ENCODE results near the gene PRM2.
A peak's percentile ranks its signal among the peaks of the same experiment; 100 is the strongest.

PRM2 gene

DNA sequence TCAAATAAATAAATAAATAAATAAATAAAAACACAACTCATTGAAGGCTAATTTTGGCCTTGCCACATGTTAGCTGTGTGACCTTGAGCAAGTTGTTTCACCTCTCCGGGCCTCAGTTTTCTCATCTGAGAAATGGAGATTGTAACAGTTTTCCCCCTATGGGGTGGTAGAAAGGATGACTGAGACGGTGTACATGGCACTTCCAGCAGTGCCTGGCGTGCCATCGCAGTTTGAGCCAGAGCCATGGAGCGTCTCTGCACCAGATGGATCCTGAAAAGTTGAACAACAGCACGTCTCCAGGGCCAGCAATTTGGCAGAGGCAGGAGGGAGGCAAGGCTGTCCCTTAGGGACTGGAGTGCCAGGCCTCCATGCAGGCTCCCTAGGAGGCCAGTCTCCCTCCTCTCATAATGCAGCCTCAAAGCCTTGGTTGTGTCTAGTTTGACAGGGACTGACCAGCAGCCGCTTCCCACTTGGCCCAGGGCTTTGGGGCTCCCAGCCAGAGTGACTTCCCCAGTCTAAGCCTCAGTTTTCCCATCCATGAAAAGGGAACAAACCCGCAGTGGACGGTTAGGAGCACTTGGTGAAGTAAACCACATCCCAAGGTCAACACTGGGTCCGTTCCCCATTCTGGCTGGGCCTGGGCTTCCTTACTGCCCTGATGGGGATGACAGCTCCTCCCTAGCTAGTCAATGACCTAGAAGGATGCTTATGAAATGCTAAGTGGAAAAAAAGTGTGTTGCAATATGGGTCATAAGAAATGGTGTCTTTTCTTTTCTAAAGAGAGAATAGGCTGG is 39.6 kb downstream of the PRM2 start:
- no peaks in the 10 kb centered on the region for H4K20me1 ChIP-seq (ENCODE audit: insufficient read depth, low read length)
- no peak overlapping the region for H3K4me3 ChIP-seq (ENCODE audit: low read depth in 1 of 2, low read length in 2 of 2)
- peaks cover 91% of the 10 kb centered on the region for H3K4me1 ChIP-seq (ENCODE audit: insufficient read depth, low read length)
- no peak overlapping the region for H3K4me2 ChIP-seq (ENCODE audit: insufficient read depth, low read length)
- H3K27me3 ChIP-seq (ENCODE audit: insufficient read depth, low read length, poor library complexity): no peaks in the 10 kb centered on the region
- H3K79me2 ChIP-seq (ENCODE audit: insufficient read depth, low read length): peaks cover 13% of the 10 kb centered on the region
- H2AFZ ChIP-seq (ENCODE audit: low read depth, low read length): no peak overlapping the region
- TF ChIP-seq EZH2 (IDR thresholded peaks at IDR 0.05; ENCODE audit: borderline replicate concordance, low read depth, low read length, severe bottlenecking): no peak
- TF ChIP-seq, protein P1, sequence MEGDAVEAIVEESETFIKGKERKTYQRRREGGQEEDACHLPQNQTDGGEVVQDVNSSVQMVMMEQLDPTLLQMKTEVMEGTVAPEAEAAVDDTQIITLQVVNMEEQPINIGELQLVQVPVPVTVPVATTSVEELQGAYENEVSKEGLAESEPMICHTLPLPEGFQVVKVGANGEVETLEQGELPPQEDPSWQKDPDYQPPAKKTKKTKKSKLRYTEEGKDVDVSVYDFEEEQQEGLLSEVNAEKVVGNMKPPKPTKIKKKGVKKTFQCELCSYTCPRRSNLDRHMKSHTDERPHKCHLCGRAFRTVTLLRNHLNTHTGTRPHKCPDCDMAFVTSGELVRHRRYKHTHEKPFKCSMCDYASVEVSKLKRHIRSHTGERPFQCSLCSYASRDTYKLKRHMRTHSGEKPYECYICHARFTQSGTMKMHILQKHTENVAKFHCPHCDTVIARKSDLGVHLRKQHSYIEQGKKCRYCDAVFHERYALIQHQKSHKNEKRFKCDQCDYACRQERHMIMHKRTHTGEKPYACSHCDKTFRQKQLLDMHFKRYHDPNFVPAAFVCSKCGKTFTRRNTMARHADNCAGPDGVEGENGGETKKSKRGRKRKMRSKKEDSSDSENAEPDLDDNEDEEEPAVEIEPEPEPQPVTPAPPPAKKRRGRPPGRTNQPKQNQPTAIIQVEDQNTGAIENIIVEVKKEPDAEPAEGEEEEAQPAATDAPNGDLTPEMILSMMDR (IDR thresholded peaks at IDR 0.05; ENCODE audit: borderline replicate concordance, extremely low read depth, low read length, poor library complexity, severe bottlenecking): no peak
- DNase-seq: no peak
- no peak for ATAC-seq (ENCODE audit: insufficient read depth, low read depth)
- no peak overlapping the region for H3K9ac ChIP-seq (ENCODE audit: low read depth, low read length)
- H3K9me3 ChIP-seq (ENCODE audit: insufficient read depth, low read length, severe bottlenecking): no peaks in the 10 kb centered on the region
- H3K27ac ChIP-seq (ENCODE audit: low read length): peak overlapping the region; percentile 76
- no peaks in the 10 kb centered on the region for H3K36me3 ChIP-seq (ENCODE audit: insufficient read depth, low read length)

DNA sequence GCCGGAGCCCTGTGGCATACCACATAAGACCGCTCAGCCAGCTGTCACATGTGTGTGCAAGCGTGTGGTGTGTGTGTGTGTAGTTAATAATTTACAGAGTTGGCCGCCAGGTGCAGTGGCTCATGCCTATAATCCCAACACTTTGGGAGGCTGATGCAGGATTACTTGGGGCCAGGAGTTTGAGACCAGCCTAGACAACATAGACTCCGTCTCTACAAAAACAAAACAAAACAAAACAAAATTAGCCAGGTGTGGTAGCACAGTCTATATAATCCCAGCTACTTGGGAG is 40.6 kb downstream of the PRM2 start:
- Histone ChIP-seq H3K27me3 (ENCODE audit: insufficient read depth, low read length, poor library complexity) (no peaks in the 10 kb centered on the region), H3K4me3 (ENCODE audit: low read depth in 1 of 2, low read length in 2 of 2) (no peak overlapping the region), H3K4me2 (ENCODE audit: insufficient read depth, low read length) (no peak overlapping the region), H3K4me1 (ENCODE audit: insufficient read depth, low read length) (peaks cover 91% of the 10 kb centered on the region), H4K20me1 (ENCODE audit: insufficient read depth, low read length) (no peaks in the 10 kb centered on the region), H3K79me2 (ENCODE audit: insufficient read depth, low read length) (peaks cover 12% of the 10 kb centered on the region), H3K9me3 (ENCODE audit: insufficient read depth, low read length, severe bottlenecking) (no peaks in the 10 kb centered on the region), H3K36me3 (ENCODE audit: insufficient read depth, low read length) (no peaks in the 10 kb centered on the region), H2AFZ (ENCODE audit: low read depth, low read length) (no peak overlapping the region), H3K9ac (ENCODE audit: low read depth, low read length) (peak overlapping the region; percentile 16; the same call in 1 of the 2 replicates), H3K27ac (ENCODE audit: low read length) (peak overlapping the region; percentile 99)
- no peak for TF ChIP-seq EZH2 (IDR thresholded peaks at IDR 0.05; ENCODE audit: borderline replicate concordance, low read depth, low read length, severe bottlenecking)
- TF ChIP-seq, protein P1 (IDR thresholded peaks at IDR 0.05; ENCODE audit: borderline replicate concordance, extremely low read depth, low read length, poor library complexity, severe bottlenecking): no peak
- DNase-seq: no peak
- no peak for ATAC-seq (ENCODE audit: insufficient read depth, low read depth)

DNA sequence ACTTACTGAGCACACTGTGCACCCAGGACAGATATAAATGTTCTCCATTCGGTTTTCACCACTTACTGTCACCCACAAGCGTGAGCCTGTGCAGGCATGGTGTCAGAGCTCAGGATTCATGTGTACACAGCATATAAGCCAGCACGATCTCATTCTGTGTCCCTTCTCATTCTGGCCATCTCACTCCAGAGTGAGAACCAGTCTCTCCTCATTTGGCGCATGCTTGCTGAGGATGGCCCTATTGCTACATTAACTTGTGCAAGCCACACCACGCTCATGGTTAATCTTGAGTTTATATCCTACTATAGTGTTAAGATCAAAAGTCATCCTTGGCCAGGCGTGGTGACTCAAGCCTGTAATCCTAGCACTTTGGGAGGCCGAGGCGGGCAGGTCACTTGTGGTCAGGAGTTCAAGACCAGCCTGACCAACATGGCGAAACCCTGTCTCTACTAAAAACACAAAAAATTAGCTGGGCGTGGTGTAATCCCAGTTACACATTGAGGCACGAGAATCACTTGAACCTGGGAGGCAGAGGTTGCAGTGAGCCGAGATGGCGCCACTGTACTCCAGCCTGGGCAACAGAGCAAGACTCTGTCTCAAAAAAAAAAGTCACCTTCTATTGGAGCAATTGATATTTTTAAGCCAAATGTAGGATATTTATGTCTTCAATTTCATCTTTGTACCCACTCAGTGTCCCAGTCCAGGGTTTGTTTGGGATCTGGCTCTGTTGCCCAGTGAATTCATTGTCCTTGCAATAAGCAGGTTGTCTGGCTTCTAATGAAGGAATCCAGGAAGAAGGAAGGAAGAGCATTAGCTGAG is 41.2 kb downstream of the PRM2 start:
- TF ChIP-seq, protein P1 (IDR thresholded peaks at IDR 0.05; ENCODE audit: borderline replicate concordance, extremely low read depth, low read length, poor library complexity, severe bottlenecking): no peak
- no peak for TF ChIP-seq EZH2 (IDR thresholded peaks at IDR 0.05; ENCODE audit: borderline replicate concordance, low read depth, low read length, severe bottlenecking)
- Histone ChIP-seq H3K36me3 (ENCODE audit: insufficient read depth, low read length) (no peaks in the 10 kb centered on the region), H3K9me3 (ENCODE audit: insufficient read depth, low read length, severe bottlenecking) (no peaks in the 10 kb centered on the region), H2AFZ (ENCODE audit: low read depth, low read length) (no peak overlapping the region), H4K20me1 (ENCODE audit: insufficient read depth, low read length) (no peaks in the 10 kb centered on the region), H3K4me1 (ENCODE audit: insufficient read depth, low read length) (peaks cover 88% of the 10 kb centered on the region), H3K27ac (ENCODE audit: low read length) (peak overlapping the region; percentile 99), H3K4me3 (ENCODE audit: low read depth in 1 of 2, low read length in 2 of 2) (no peak overlapping the region), H3K27me3 (ENCODE audit: insufficient read depth, low read length, poor library complexity) (no peaks in the 10 kb centered on the region), H3K9ac (ENCODE audit: low read depth, low read length) (peak overlapping the region; percentile 62; the same call in 1 of the 2 replicates), H3K79me2 (ENCODE audit: insufficient read depth, low read length) (peaks cover 11% of the 10 kb centered on the region), H3K4me2 (ENCODE audit: insufficient read depth, low read length) (no peak overlapping the region)
- DNase-seq (no peak), ATAC-seq (ENCODE audit: insufficient read depth, low read depth) (no peak)
